ENCODE results near the gene KLHL36. TPM values are rescaled to one million over a fixed set of nuclear protein-coding genes. Genes with fewer than 3 reads are reported as not detected.

The KLHL36 gene
- total RNA-seq, 1 experiment from 2014 or later = 76.6 TPM

DNA sequence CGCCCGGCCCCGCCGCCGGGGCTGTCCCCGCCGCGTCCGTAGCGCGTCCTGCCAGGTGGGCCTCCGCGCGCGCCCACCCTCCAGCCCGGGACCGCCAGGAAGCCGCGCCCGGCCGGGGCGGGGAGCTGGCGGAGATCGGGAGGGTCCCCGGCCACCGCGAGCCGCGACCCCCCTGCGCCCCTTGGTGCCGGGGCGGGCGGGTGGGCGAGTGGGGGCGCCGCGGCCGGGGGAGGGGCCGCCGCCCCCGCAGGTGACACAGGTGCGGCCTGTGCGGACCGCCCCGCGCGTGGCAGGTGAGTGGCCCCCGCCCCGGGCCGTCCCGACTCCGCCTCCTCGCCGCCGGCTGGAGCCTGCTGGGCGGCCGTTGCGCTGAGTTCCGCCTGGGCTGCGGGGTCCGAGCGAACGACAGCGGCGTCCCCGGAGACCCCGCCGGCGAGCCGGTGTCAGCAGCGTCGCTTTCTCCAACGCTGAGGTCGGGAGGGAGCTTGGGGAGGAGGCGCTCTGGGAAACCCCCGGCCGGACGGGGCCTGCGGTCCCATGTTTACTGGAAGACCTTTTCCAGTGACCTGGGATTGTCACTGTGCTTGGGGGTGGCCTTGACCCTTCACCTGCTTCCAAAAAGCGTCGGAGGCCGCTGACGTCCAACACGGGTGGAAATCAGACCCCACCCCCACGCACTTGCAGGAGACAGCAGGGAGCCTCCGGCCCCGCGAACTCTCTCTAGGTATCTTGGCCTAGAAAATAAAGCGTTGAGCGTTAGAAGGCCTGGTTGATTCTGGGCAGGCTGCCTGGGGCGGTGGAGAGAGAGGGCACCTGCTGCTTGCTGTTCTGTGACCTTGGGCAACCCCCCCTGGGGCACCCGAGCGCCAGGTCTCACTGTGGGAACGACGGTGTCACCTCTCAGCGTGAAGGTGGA lies 542 bp downstream of the KLHL36 start:
- Histone ChIP-seq H3K36me3 (replicated peaks; ENCODE audit: control insufficient read depth, insufficient read depth, low read length) (peaks cover 2% of the 10 kb centered on the region; the same call in 1 of the 2 replicates), H3K27me3 (ENCODE audit: control insufficient read depth, insufficient read depth, low read length) (peaks cover 5% of the 10 kb centered on the region), H3K4me3 (ENCODE audit: insufficient read depth, low read depth, low read length) (peak overlapping the region; percentile 55)
- DNase-seq = peak; percentile 94

GRCh38 chr16:84649511-84649861 lies 1.2 kb downstream of the KLHL36 start:
- H3K36me3 ChIP-seq (replicated peaks; ENCODE audit: control insufficient read depth, insufficient read depth, low read length) = peaks cover 2% of the 10 kb centered on the region; the same call in 1 of the 2 replicates
- peaks cover 5% of the 10 kb centered on the region for H3K27me3 ChIP-seq (ENCODE audit: control insufficient read depth, insufficient read depth, low read length)
- H3K4me3 ChIP-seq (ENCODE audit: insufficient read depth, low read depth, low read length) = peak overlapping the region; percentile 55
- no peak for DNase-seq

DNA sequence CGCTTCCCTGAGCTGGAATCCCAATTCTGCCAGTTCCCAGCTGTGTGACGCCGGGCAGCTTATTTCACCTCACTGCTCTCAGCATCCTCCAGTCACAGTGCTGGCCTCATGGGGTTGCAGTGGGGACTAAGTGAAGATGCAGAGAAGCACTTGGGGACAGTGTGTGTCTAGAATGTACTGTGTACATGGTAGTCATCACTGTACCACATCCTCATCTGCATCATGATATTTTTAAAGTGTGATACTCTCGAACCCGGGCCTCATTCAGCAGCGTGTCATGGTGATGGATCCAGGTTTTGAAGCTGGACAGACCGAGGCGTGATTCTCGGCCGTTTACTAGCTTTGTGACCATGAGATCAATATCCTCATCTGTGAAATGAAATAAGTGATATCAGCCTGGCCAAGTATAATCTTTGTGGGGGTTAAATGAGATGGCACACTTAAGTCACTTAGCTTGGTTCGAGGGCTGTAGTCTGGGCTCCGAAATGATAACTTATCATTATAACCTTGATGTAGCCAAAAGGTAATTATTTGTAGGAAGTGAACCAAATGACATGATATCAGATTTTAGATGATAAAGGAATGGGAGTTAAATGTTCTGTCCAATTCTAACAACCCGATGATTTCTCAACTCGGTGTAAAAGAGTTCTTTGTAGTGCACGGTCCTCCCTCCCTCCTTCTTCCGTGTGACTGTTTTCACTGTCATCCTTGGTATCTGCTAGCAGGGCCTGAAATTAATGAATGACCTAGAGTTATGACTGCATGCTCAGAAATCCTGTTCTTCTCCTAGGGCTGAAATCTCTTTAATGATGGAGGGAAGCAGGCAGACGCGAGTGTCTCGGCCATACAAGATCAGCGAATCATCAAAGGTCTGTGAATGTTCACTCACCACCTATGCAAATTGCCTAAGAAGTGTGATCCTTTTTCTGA lies 2.0 kb downstream of the KLHL36 start:
- Histone ChIP-seq H3K27me3 (ENCODE audit: control insufficient read depth, insufficient read depth, low read length) (peaks cover 5% of the 10 kb centered on the region), H3K36me3 (replicated peaks; ENCODE audit: control insufficient read depth, insufficient read depth, low read length) (peaks cover 2% of the 10 kb centered on the region; the same call in 1 of the 2 replicates), H3K4me3 (ENCODE audit: insufficient read depth, low read depth, low read length) (no peak overlapping the region)
- DNase-seq = no peak

- DNase-seq = no peak
- peaks cover 6% of the 10 kb centered on the region for H3K36me3 ChIP-seq (replicated peaks; ENCODE audit: control insufficient read depth, insufficient read depth, low read length)
These were observed 4.3 kb downstream of the KLHL36 start for GRCh38 chr16:84652566-84652965.

GRCh38 chr16:84654238-84654637 lies 5.9 kb downstream of the KLHL36 start:
- Histone ChIP-seq H3K4me3 (ENCODE audit: insufficient read depth, low read depth, low read length) (no peak overlapping the region), H3K27me3 (ENCODE audit: control insufficient read depth, insufficient read depth, low read length) (no peaks in the 10 kb centered on the region), H3K36me3 (replicated peaks; ENCODE audit: control insufficient read depth, insufficient read depth, low read length) (peaks cover 8% of the 10 kb centered on the region)
- DNase-seq = no peak

More at GRCh38 chr16:84652566-84652965, 4.3 kb downstream of the KLHL36 start:
- Histone ChIP-seq H3K27me3 (ENCODE audit: control insufficient read depth, insufficient read depth, low read length) (peaks cover 5% of the 10 kb centered on the region), H3K4me3 (ENCODE audit: insufficient read depth, low read depth, low read length) (no peak overlapping the region)

GRCh38 chr16:84654998-84655397 lies 6.7 kb downstream of the KLHL36 start:
- Histone ChIP-seq H3K27me3 (ENCODE audit: control insufficient read depth, insufficient read depth, low read length) (no peaks in the 10 kb centered on the region), H3K36me3 (replicated peaks; ENCODE audit: control insufficient read depth, insufficient read depth, low read length) (peaks cover 8% of the 10 kb centered on the region), H3K4me3 (ENCODE audit: insufficient read depth, low read depth, low read length) (no peak overlapping the region)
- no peak for DNase-seq

DNA sequence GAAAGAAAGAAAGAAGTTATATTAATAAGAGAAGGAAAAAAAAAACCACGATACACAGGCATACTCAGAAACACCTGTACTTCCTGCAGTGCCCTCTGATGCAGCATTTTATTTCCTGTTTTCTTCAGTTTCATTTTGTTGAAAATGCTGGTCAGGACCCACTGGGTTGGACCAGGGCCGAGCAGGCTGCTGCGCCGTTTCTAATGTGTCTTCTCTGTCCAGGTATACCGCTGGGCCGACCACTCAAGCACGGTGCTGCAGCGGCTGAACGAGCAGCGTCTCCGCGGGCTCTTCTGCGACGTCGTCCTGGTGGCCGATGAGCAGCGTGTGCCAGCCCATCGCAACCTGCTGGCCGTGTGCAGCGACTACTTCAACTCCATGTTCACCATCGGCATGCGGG lies 8.3 kb downstream of the KLHL36 start:
- Histone ChIP-seq H3K27me3 (ENCODE audit: control insufficient read depth, insufficient read depth, low read length) (no peaks in the 10 kb centered on the region), H3K4me3 (ENCODE audit: insufficient read depth, low read depth, low read length) (no peak overlapping the region), H3K36me3 (replicated peaks; ENCODE audit: control insufficient read depth, insufficient read depth, low read length) (peaks cover 11% of the 10 kb centered on the region)
- DNase-seq = no peak

DNA sequence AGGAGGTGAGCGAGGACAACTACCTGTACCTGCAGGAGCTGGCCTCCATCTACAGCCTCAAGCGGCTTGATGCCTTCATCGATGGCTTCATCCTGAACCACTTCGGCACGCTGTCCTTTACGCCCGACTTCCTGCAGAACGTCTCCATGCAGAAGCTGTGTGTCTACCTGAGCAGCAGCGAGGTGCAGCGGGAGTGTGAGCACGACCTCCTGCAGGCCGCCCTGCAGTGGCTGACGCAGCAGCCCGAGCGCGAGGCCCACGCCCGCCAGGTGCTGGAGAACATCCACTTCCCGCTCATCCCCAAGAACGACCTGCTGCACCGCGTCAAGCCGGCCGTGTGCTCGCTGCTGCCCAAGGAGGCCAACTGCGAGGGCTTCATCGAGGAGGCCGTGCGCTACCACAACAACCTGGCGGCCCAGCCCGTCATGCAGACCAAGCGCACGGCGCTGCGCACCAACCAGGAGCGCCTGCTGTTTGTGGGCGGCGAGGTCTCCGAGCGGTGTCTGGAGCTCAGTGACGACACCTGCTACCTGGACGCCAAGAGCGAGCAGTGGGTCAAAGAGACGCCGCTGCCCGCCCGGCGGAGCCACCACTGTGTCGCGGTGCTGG lies 9.0 kb downstream of the KLHL36 start:
- no peaks in the 10 kb centered on the region for H3K27me3 ChIP-seq (ENCODE audit: control insufficient read depth, insufficient read depth, low read length)
- H3K36me3 ChIP-seq (replicated peaks; ENCODE audit: control insufficient read depth, insufficient read depth, low read length) = peaks cover 10% of the 10 kb centered on the region
- DNase-seq = no peak
- H3K4me3 ChIP-seq (ENCODE audit: insufficient read depth, low read depth, low read length) = no peak overlapping the region

DNA sequence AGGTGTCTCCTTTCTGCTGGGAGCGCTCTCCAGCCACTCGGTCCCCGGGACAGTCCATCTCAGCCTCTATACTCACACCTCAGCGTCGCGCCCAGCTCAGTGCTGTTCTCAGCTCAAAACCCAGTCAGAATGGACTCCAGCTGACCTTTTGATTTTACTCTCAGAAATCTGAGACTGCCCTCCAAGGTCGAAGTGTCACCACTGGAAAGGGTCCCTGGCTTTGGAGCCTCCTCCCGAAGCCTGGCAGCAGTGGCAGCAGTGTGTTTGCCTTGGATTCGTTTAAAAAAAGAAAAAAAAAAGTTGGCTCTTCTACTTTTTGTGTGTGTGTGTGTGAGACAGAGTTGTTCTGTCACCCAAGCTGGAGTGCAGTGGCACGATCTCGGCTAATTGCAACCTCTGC lies 10.4 kb downstream of the KLHL36 start:
- Histone ChIP-seq H3K36me3 (replicated peaks; ENCODE audit: control insufficient read depth, insufficient read depth, low read length) (peaks cover 12% of the 10 kb centered on the region), H3K4me3 (ENCODE audit: insufficient read depth, low read depth, low read length) (no peak overlapping the region), H3K27me3 (ENCODE audit: control insufficient read depth, insufficient read depth, low read length) (no peaks in the 10 kb centered on the region)
- no peak for DNase-seq

GRCh38 chr16:84659656-84660300 lies 11.5 kb downstream of the KLHL36 start:
- H3K27me3 ChIP-seq (ENCODE audit: control insufficient read depth, insufficient read depth, low read length) = no peaks in the 10 kb centered on the region
- peaks cover 12% of the 10 kb centered on the region for H3K36me3 ChIP-seq (replicated peaks; ENCODE audit: control insufficient read depth, insufficient read depth, low read length)
- no peak overlapping the region for H3K4me3 ChIP-seq (ENCODE audit: insufficient read depth, low read depth, low read length)
- no peak for DNase-seq

DNA sequence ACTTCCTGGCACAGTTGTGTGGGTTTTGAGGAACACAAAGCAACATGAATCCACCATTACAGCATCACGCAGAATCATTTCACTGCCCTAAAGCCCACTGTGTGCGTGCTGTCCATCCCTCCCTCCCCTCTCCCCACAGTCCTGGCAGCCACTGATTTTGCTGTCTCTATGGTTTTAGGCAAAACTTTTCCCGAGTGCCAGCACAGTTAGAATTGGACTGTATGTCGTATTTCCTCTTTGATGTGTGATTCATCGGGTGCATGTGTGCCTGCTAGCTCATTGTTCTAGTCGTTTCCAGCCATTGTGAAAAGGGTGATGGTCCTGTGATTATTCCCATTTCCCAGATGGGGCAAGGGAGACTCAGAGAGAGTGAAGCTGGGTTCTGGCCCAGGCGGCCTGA lies 12.7 kb downstream of the KLHL36 start:
- DNase-seq = no peak
- Histone ChIP-seq H3K27me3 (ENCODE audit: control insufficient read depth, insufficient read depth, low read length) (no peaks in the 10 kb centered on the region), H3K4me3 (ENCODE audit: insufficient read depth, low read depth, low read length) (no peak overlapping the region), H3K36me3 (replicated peaks; ENCODE audit: control insufficient read depth, insufficient read depth, low read length) (peaks cover 12% of the 10 kb centered on the region)

DNA sequence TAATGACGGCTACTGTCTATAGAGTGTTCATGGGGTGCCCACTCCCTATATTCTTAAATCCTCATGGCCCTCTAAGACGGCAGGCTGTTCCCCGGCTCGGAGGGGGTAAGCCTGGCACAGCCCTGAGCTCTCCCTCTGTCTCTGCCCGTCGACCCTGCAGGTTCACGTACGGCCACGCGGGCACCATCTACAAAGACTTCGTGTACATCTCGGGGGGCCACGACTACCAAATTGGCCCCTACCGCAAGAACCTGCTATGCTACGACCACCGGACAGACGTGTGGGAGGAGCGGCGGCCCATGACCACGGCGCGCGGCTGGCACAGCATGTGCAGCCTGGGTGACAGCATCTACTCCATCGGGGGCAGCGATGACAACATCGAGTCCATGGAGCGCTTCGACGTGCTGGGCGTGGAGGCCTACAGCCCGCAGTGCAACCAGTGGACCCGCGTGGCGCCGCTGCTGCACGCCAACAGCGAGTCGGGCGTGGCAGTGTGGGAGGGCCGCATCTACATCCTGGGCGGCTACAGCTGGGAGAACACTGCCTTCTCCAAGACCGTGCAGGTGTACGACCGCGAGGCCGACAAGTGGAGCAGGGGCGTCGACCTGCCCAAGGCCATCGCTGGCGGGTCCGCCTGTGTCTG lies 13.2 kb downstream of the KLHL36 start:
- H3K36me3 ChIP-seq (replicated peaks; ENCODE audit: control insufficient read depth, insufficient read depth, low read length) = peaks cover 12% of the 10 kb centered on the region
- DNase-seq = no peak
- no peaks in the 10 kb centered on the region for H3K27me3 ChIP-seq (ENCODE audit: control insufficient read depth, insufficient read depth, low read length)
- H3K4me3 ChIP-seq (ENCODE audit: insufficient read depth, low read depth, low read length) = no peak overlapping the region

- no peak for DNase-seq
- Histone ChIP-seq H3K36me3 (replicated peaks; ENCODE audit: control insufficient read depth, insufficient read depth, low read length) (peaks cover 9% of the 10 kb centered on the region), H3K4me3 (ENCODE audit: insufficient read depth, low read depth, low read length) (no peak overlapping the region), H3K27me3 (ENCODE audit: control insufficient read depth, insufficient read depth, low read length) (no peaks in the 10 kb centered on the region)
These were observed 14.2 kb downstream of the KLHL36 start for GRCh38 chr16:84662471-84662870.
